ENCODE results near the gene CNN2. TPM values are rescaled to one million over a fixed set of nuclear protein-coding genes. Genes with fewer than 3 reads are reported as not detected.

CNN2 gene
- total and polyA plus RNA-seq, 2 of the 8 experiments (the other 6 are each of a cell fraction or from before 2014, with no cell fraction given): 189 to 551 TPM

GRCh38 chr19:977058-977464, 49.3 kb upstream of the CNN2 start (continued):
- TF ChIP-seq ASH2L (IDR thresholded peaks at IDR 0.05; ENCODE audit: low read length): no peak
- TF ChIP-seq SP1 (IDR thresholded peaks at IDR 0.05; ENCODE audit: low read depth, low read length): no peak
- TF ChIP-seq TAF7 (optimal IDR thresholded peaks at IDR 0.05; ENCODE audit: borderline replicate concordance, low read depth, low read length): no peak
- no peak for TF ChIP-seq POLR2A (IDR thresholded peaks at IDR 0.05; ENCODE audit: control extremely low read depth in 1 of 2, low read depth in 2 of 2, low read length in 2 of 2)

All from H1 (cell line).